GM12878 (cell line): ENCODE results near the gene BEX1. TPM values are rescaled to one million over a fixed set of nuclear protein-coding genes. Genes with fewer than 3 reads are reported as not detected.

Experiments
- ATAC-seq: fragments of 200-7000 bp; cut with Tn5 transposase; 3 replicates; pipeline ENCODE4 v1.9.1; 2020; ENCODE audit warnings: mild to moderate bottlenecking, moderate library complexity
- BruUV-seq: library from RNA; stranded (reverse); fragments of 400-500 nt; replicated peaks from 2 replicates; lab custom pipeline; 2021; lab: Mats Ljungman, UMichigan
- CTCF ChIA-PET: fragments of 300-600 bp; sonication (Branson Sonifier 250); formaldehyde crosslinking; extraction: SDS; loops from one replicate; lab custom pipeline; 2021; ENCODE audit warnings: inconsistent platforms; lab: Yijun Ruan, JAX
- POLR2A ChIA-PET: fragments of 350-600 bp; formaldehyde crosslinking; extraction: SDS; loops from one replicate; lab custom pipeline; 2021; ENCODE audit warnings: inconsistent platforms; lab: Charles Lee
- RAD21 ChIA-PET: fragments of 300-600 bp; sonication (Branson Sonifier 250); formaldehyde crosslinking; loops from one replicate; lab custom pipeline; 2023; ENCODE audit warnings: antibody characterized with exemption; ENCODE audit not compliant: unreplicated experiment; lab: Charles Lee
- SMC1A ChIA-PET: fragments of 300-600 bp; sonication (Branson Sonifier 250); formaldehyde crosslinking; loops from one replicate; lab custom pipeline; 2023; ENCODE audit not compliant: unreplicated experiment, uncharacterized antibody; lab: Charles Lee
- DNase-seq: peaks from one replicate; pipeline ENCODE4 v3.0.0-alpha.2; 2011; ENCODE audit warnings: low read depth, low spot score
- FAIRE-seq: peaks from 3 replicates; lab custom pipeline; 2011; peaks lifted over from hg19 to GRCh38; lab: Jason Lieb, UNC
- H2AFZ ChIP-seq: 2 replicates; pipeline ENCODE4 v1.6.0; 2011; ENCODE audit warnings: low read depth, low read length, control low read depth; ENCODE audit not compliant: control insufficient read depth
- H3K27ac ChIP-seq: 2 replicates; pipeline ENCODE4 v1.5.1; 2011; ENCODE audit warnings: control low read depth; ENCODE audit not compliant: control insufficient read depth, insufficient read depth
- H3K27me3 ChIP-seq, 2 experiments: replicated peaks in 1 of 2; 2 replicates each; pipeline versions ENCODE4 v1.6.0 to v1.6.1; 2011; ENCODE audit warnings: low read length in 1 of 2; ENCODE audit not compliant: control insufficient read depth in 2 of 2, insufficient read depth in 2 of 2
- H3K36me3 ChIP-seq, 2 experiments: 2 replicates each; pipeline ENCODE4 v1.5.1; 2011; ENCODE audit warnings: low read length in 1 of 2; ENCODE audit not compliant: control insufficient read depth in 2 of 2, insufficient read depth in 2 of 2
- H3K4me1 ChIP-seq: 2 replicates; pipeline ENCODE4 v1.6.1; 2011; ENCODE audit warnings: mild to moderate bottlenecking, low read length, moderate library complexity, mixed read lengths; ENCODE audit not compliant: control insufficient read depth, insufficient read depth
- H3K4me2 ChIP-seq: 2 replicates; pipeline ENCODE4 v1.6.0; 2011; ENCODE audit warnings: control low read depth; ENCODE audit not compliant: control insufficient read depth, insufficient read depth
- H3K4me3 ChIP-seq: fragments of 200-600 bp; sonication (generic); 2 replicates; pipeline ENCODE4 v1.5.1; 2016
- H3K79me2 ChIP-seq: 2 replicates; pipeline ENCODE4 v1.6.0; 2011; ENCODE audit warnings: low read length; ENCODE audit not compliant: control insufficient read depth, insufficient read depth
- H3K9ac ChIP-seq: 2 replicates; pipeline ENCODE4 v1.8.0; 2011; ENCODE audit warnings: low read length, control low read depth, mixed read lengths; ENCODE audit not compliant: control insufficient read depth, insufficient read depth
- H3K9me3 ChIP-seq: replicated peaks from 3 replicates; pipeline ENCODE4 v1.5.1; 2011; ENCODE audit warnings: mild to moderate bottlenecking, low read length; ENCODE audit not compliant: control insufficient read depth, insufficient read depth
- H4K20me1 ChIP-seq: 2 replicates; pipeline ENCODE4 v1.6.0; 2011; ENCODE audit not compliant: control insufficient read depth, insufficient read depth
- KLF5 ChIP-seq: fragments of 450-650 bp; IDR thresholded peaks from 2 replicates; pipeline ENCODE4 v1.6.1; 2014; ENCODE audit warnings: mild to moderate bottlenecking; ENCODE audit not compliant: partially characterized antibody
- NFIC ChIP-seq: IDR thresholded peaks from 2 replicates; pipeline ENCODE4 v1.6.1; 2012; ENCODE audit warnings: low read depth, mild to moderate bottlenecking, inconsistent platforms, low read length, moderate library complexity
- SMAD1 ChIP-seq: fragments of 450-650 bp; IDR thresholded peaks from 2 replicates; pipeline ENCODE4 v1.6.1; 2018; ENCODE audit warnings: mild to moderate bottlenecking, low read depth; ENCODE audit not compliant: partially characterized antibody
- SP1 ChIP-seq: IDR thresholded peaks from one replicate; pipeline ENCODE4 v1.6.1; 2011; ENCODE audit warnings: low read depth, low read length
- TCF7 ChIP-seq: IDR thresholded peaks from 2 replicates; pipeline ENCODE4 v1.6.1; 2014; ENCODE audit warnings: antibody characterized with exemption, borderline replicate concordance
- ZNF622 ChIP-seq: fragments of 450-650 bp; IDR thresholded peaks from 2 replicates; pipeline ENCODE4 v1.6.1; 2017; ENCODE audit warnings: mild to moderate bottlenecking, inconsistent platforms
- ZSCAN29 ChIP-seq: fragments of 450-650 bp; IDR thresholded peaks from 2 replicates; pipeline ENCODE4 v1.6.1; 2017; ENCODE audit warnings: mild to moderate bottlenecking, moderate library complexity
- WGBS: methylation state at CpG from one replicate; pipeline ENCODE4 v1.1.6; 2016; ENCODE audit warnings: low lambda C conversion rate; ENCODE audit not compliant: insufficient replicate concordance, insufficient coverage; ENCODE audit errors: missing lambda C conversion rate; 5-methylcytosine and 5-hydroxymethylcytosine counted together
- in situ Hi-C: fragments of 300-500 bp; cut with MboI; formaldehyde crosslinking; loops from 9 replicates; pipeline ENCODE4 v1.14.3; 2018; ENCODE audit warnings: mixed read lengths
- intact Hi-C: fragments of 100-400 bp; cut with micrococcal nuclease; formaldehyde crosslinking; loops from one replicate; pipeline ENCODE4 v1.14.2; 2022; ENCODE audit not compliant: unreplicated experiment
- polyA plus RNA-seq, 11 experiments: library from polyadenylated mRNA; depleted of rRNA in 4 of 11; unstranded in 6 of 11; stranded (reverse) in 5 of 11; fragments of >200 nt; fragmentation: Nextera tagmentation in 4 of 11; fragmentation: Illumina TruSeq in 1 of 11; extraction: Ambion mirVana in 4 of 11; extraction: Trizol in 1 of 11; gene quantifications; 1 replicate in 1 of 11; 2 replicates in 10 of 11; pipeline versions ENCODE4 v1.2.1 to v1.2.3, GENCODE V29; 2011 to 2016; ENCODE audit warnings: inconsistent platforms in 2 of 11, missing spikeins in 2 of 11, low read depth in 1 of 11
- total RNA-seq, 4 experiments: library from RNA; depleted of rRNA in 3 of 4; stranded (reverse); fragments of >200 nt in 3 of 4; fragmentation: Illumina TruSeq in 1 of 4; extraction: Trizol in 1 of 4; gene quantifications; 2 replicates each; pipeline versions ENCODE4 v1.2.1 to v1.2.3, GENCODE V29; 2013 to 2021

The BEX1 gene
- total and polyA plus RNA-seq, 10 of the 15 experiments (the other 5 are each of a cell fraction or from before 2014, with no cell fraction given) = 0.19 to 3.8 TPM; not detected in 8

- TF ChIP-seq TCF7 (no peak), KLF5 (no peak), NFIC (no peak), SP1 (no peak), ZSCAN29 (no peak)
- TF ChIP-seq, all 136 proteins: peak for 0
Observed at GRCh38 chrX:103017542-103017941, 46.4 kb downstream of the BEX1 start (continued).

- Histone ChIP-seq H3K27me3 (no peaks in the 10 kb centered on the region), H3K79me2 (no peaks in the 10 kb centered on the region), H3K4me1 (no peaks in the 10 kb centered on the region), H2AFZ (no peak overlapping the region), H3K4me3 (no peak overlapping the region), H4K20me1 (no peaks in the 10 kb centered on the region), H3K36me3 (no peaks in the 10 kb centered on the region), H3K9me3 (no peaks in the 10 kb centered on the region), H3K9ac (no peak overlapping the region), H3K4me2 (no peak overlapping the region), H3K27ac (no peak overlapping the region)
- in situ Hi-C loops (no loop called here), intact Hi-C loops (no loop called here)
- POLR2A ChIA-PET = no interaction called here
- SMC1A ChIA-PET = no interaction called here
- FAIRE-seq (no peak), DNase-seq (no peak), ATAC-seq (no peak)
- CTCF ChIA-PET = interaction anchor here (0.6 kb wide), 1 partner anchor 845 kb away, joined by 3 read pairs; no protein-coding TSS in a partner anchor
- WGBS = 39% methylated on average over 3 of the region's 3 CpGs
- BruUV-seq = no TSS peak
- TF ChIP-seq ZNF622 = no peak
- no peak for TF ChIP-seq SMAD1
- RAD21 ChIA-PET = no interaction called here
Observed at GRCh38 chrX:103012945-103013344, 51.0 kb downstream of the BEX1 start.

Other genes with a start within 250 kb of the BEX1 start
- gene RAB40AL, start 126.9 kb downstream of the BEX1 start, total RNA-seq (2014; rRNA removed) = 0.11 and 0.45 TPM in 2 replicates
- 0.13 and 0.51 TPM in 2 replicates for gene RAB40AL, start 126.9 kb downstream of the BEX1 start, total RNA-seq (2014; rRNA removed; fragmentation: Illumina TruSeq; extraction: Trizol)
- gene RAB40AL, start 126.9 kb downstream of the BEX1 start, total RNA-seq (2021) = 0.33 and 0.43 TPM in 2 replicates
- gene RAB40AL, start 126.9 kb downstream of the BEX1 start, polyA plus RNA-seq (2011; rRNA removed) = 0.16 and 0.27 TPM in 2 replicates
- gene RAB40AL, start 126.9 kb downstream of the BEX1 start, polyA plus RNA-seq (2014; fragmentation: Illumina TruSeq; extraction: Trizol) = not detected in 2 replicates
- not detected for gene RAB40AL, start 126.9 kb downstream of the BEX1 start, polyA plus RNA-seq (2014; fragmentation: Nextera tagmentation; extraction: Ambion mirVana)
- gene RAB40AL, start 126.9 kb downstream of the BEX1 start, polyA plus RNA-seq (2014; rRNA removed) = 0.19 and 0.55 TPM in 2 replicates
- gene RAB40AL, start 126.9 kb downstream of the BEX1 start, polyA plus RNA-seq (2016; fragmentation: Nextera tagmentation; extraction: Ambion mirVana) = under 1 TPM in 1 of 2 experiments, not detected in 1; 0.16 TPM
- not detected in 2 replicates for gene NXF3, start 29.0 kb upstream of the BEX1 start, total RNA-seq (2014; rRNA removed)
- not detected in 2 replicates for gene NXF3, start 29.0 kb upstream of the BEX1 start, total RNA-seq (2014; rRNA removed; fragmentation: Illumina TruSeq; extraction: Trizol)
- not detected in 2 replicates for gene NXF3, start 29.0 kb upstream of the BEX1 start, total RNA-seq (2021)
- gene NXF3, start 29.0 kb upstream of the BEX1 start, polyA plus RNA-seq (2011; rRNA removed) = 7.5 and 8.0 TPM in 2 replicates
- not detected in 2 replicates for gene NXF3, start 29.0 kb upstream of the BEX1 start, polyA plus RNA-seq (2014; fragmentation: Illumina TruSeq; extraction: Trizol)
- gene NXF3, start 29.0 kb upstream of the BEX1 start, polyA plus RNA-seq (2014; fragmentation: Nextera tagmentation; extraction: Ambion mirVana) = not detected
- gene NXF3, start 29.0 kb upstream of the BEX1 start, polyA plus RNA-seq (2014; rRNA removed) = not detected in 2 replicates
- gene NXF3, start 29.0 kb upstream of the BEX1 start, polyA plus RNA-seq (2016; fragmentation: Nextera tagmentation; extraction: Ambion mirVana) = under 1 TPM in 1 of 2 experiments, not detected in 1; 0.53 TPM
- gene BEX4, start 150.9 kb upstream of the BEX1 start, total RNA-seq (2014; rRNA removed) = 2.5 and 2.8 TPM in 2 replicates
- 2.3 and 2.4 TPM in 2 replicates for gene BEX4, start 150.9 kb upstream of the BEX1 start, total RNA-seq (2014; rRNA removed; fragmentation: Illumina TruSeq; extraction: Trizol)
- gene BEX4, start 150.9 kb upstream of the BEX1 start, total RNA-seq (2021) = 1.7 and 2.0 TPM in 2 replicates
- gene BEX4, start 150.9 kb upstream of the BEX1 start, polyA plus RNA-seq (2011; rRNA removed) = 0.79 and 1.4 TPM in 2 replicates
- gene BEX4, start 150.9 kb upstream of the BEX1 start, polyA plus RNA-seq (2014; fragmentation: Illumina TruSeq; extraction: Trizol) = 3.2 and 4.4 TPM in 2 replicates
- 1 to 10 TPM in 1 of 2 experiments, under 1 TPM in 1; 0.76 to 1.9 TPM for gene BEX4, start 150.9 kb upstream of the BEX1 start, polyA plus RNA-seq (2014; fragmentation: Nextera tagmentation; extraction: Ambion mirVana)
- 2.5 and 2.9 TPM in 2 replicates for gene BEX4, start 150.9 kb upstream of the BEX1 start, polyA plus RNA-seq (2014; rRNA removed)
- gene BEX4, start 150.9 kb upstream of the BEX1 start, polyA plus RNA-seq (2016; fragmentation: Nextera tagmentation; extraction: Ambion mirVana) = 1 to 10 TPM; 1.9 to 3.3 TPM
- 33.7 and 52.5 TPM in 2 replicates for gene TCEAL8, start 191.0 kb upstream of the BEX1 start, total RNA-seq (2014; rRNA removed)
- gene TCEAL8, start 191.0 kb upstream of the BEX1 start, total RNA-seq (2014; rRNA removed; fragmentation: Illumina TruSeq; extraction: Trizol) = 63.0 and 65.6 TPM in 2 replicates
- 27.6 and 28.4 TPM in 2 replicates for gene TCEAL8, start 191.0 kb upstream of the BEX1 start, total RNA-seq (2021)
- 55.8 and 83.2 TPM in 2 replicates for gene TCEAL8, start 191.0 kb upstream of the BEX1 start, polyA plus RNA-seq (2011; rRNA removed)
- gene TCEAL8, start 191.0 kb upstream of the BEX1 start, polyA plus RNA-seq (2014; fragmentation: Illumina TruSeq; extraction: Trizol) = 69.2 and 95.7 TPM in 2 replicates
- 100 to 1,000 TPM in 1 of 2 experiments, 10 to 100 TPM in 1; 86.8 to 123 TPM for gene TCEAL8, start 191.0 kb upstream of the BEX1 start, polyA plus RNA-seq (2014; fragmentation: Nextera tagmentation; extraction: Ambion mirVana)
- gene TCEAL8, start 191.0 kb upstream of the BEX1 start, polyA plus RNA-seq (2014; rRNA removed) = 32.9 and 45.9 TPM in 2 replicates
- gene TCEAL8, start 191.0 kb upstream of the BEX1 start, polyA plus RNA-seq (2016; fragmentation: Nextera tagmentation; extraction: Ambion mirVana) = 10 to 100 TPM; 57.7 to 59.6 TPM
- not detected in 2 replicates for gene TCEAL5, start 212.6 kb upstream of the BEX1 start, total RNA-seq (2014; rRNA removed)
- not detected in 2 replicates for gene TCEAL5, start 212.6 kb upstream of the BEX1 start, total RNA-seq (2014; rRNA removed; fragmentation: Illumina TruSeq; extraction: Trizol)
- not detected in 2 replicates for gene TCEAL5, start 212.6 kb upstream of the BEX1 start, total RNA-seq (2021)
- not detected in 2 replicates for gene TCEAL5, start 212.6 kb upstream of the BEX1 start, polyA plus RNA-seq (2011; rRNA removed)
- gene TCEAL5, start 212.6 kb upstream of the BEX1 start, polyA plus RNA-seq (2014; fragmentation: Illumina TruSeq; extraction: Trizol) = not detected in 2 replicates
- gene TCEAL5, start 212.6 kb upstream of the BEX1 start, polyA plus RNA-seq (2014; fragmentation: Nextera tagmentation; extraction: Ambion mirVana) = not detected
- not detected in 2 replicates for gene TCEAL5, start 212.6 kb upstream of the BEX1 start, polyA plus RNA-seq (2014; rRNA removed)
- gene TCEAL5, start 212.6 kb upstream of the BEX1 start, polyA plus RNA-seq (2016; fragmentation: Nextera tagmentation; extraction: Ambion mirVana) = not detected
- gene BEX2, start 246.8 kb upstream of the BEX1 start, total RNA-seq (2014; rRNA removed) = 0.27 and 0.79 TPM in 2 replicates
- gene BEX2, start 246.8 kb upstream of the BEX1 start, total RNA-seq (2014; rRNA removed; fragmentation: Illumina TruSeq; extraction: Trizol) = 0.72 and 1.2 TPM in 2 replicates
- gene BEX2, start 246.8 kb upstream of the BEX1 start, total RNA-seq (2021) = 0.56 and 0.80 TPM in 2 replicates
- 2.8 and 3.4 TPM in 2 replicates for gene BEX2, start 246.8 kb upstream of the BEX1 start, polyA plus RNA-seq (2011; rRNA removed)
- gene BEX2, start 246.8 kb upstream of the BEX1 start, polyA plus RNA-seq (2014; fragmentation: Illumina TruSeq; extraction: Trizol) = 0.91 and 2.7 TPM in 2 replicates
- gene BEX2, start 246.8 kb upstream of the BEX1 start, polyA plus RNA-seq (2014; fragmentation: Nextera tagmentation; extraction: Ambion mirVana) = 1 to 10 TPM in 1 of 2 experiments, under 1 TPM in 1; 0.52 to 1.3 TPM
- 0.72 and 1.0 TPM in 2 replicates for gene BEX2, start 246.8 kb upstream of the BEX1 start, polyA plus RNA-seq (2014; rRNA removed)
- gene BEX2, start 246.8 kb upstream of the BEX1 start, polyA plus RNA-seq (2016; fragmentation: Nextera tagmentation; extraction: Ambion mirVana) = under 1 TPM; 0.33 to 0.95 TPM